Measurements from ENCODE around the gene FAF1. TPM values are rescaled to one million over a fixed set of nuclear protein-coding genes. Genes with fewer than 3 reads are reported as not detected.

The FAF1 gene
- total and polyA plus RNA-seq, 9 of the 15 experiments (the other 6 are each of a cell fraction or from before 2014, with no cell fraction given), result 48.7 to 225 (median 118) TPM

- no peak for TF ChIP-seq PCBP2 (IDR thresholded peaks at IDR 0.05; ENCODE audit: low read depth, low read length, poor library complexity, severe bottlenecking)
- TF ChIP-seq RUNX1 (IDR thresholded peaks at IDR 0.05; ENCODE audit: low read depth), result no peak
- no peak for TF ChIP-seq RAD21 (CRISPR knock-in tag; conservative IDR thresholded peaks at IDR 0.05 in 1 of 2, IDR thresholded peaks at IDR 0.05 in 1 of 2)
Measured at GRCh38 chr1:50989694-50990093, 29.6 kb upstream of the FAF1 start (continued).

- Histone ChIP-seq H2AFZ (ENCODE audit: low read depth, low read length) (no peak overlapping the region), H3K27me3 (ENCODE audit: control insufficient read depth in 2 of 2, insufficient read depth in 2 of 2, low read length in 2 of 2) (no peaks in the 10 kb centered on the region), H3K4me1 (replicated peaks in 1 of 2; ENCODE audit: control insufficient read depth in 2 of 2, insufficient read depth in 2 of 2, low read length in 2 of 2) (peaks cover 0 to 4% of the 10 kb centered on the region in 2 experiments; a peak in 2 of 5 replicates), H3K4me3 (no peak overlapping the region), H3K9ac (ENCODE audit: insufficient read depth in 1 of 2, low read depth in 2 of 2, low read length in 2 of 2) (no peak overlapping the region), H4K20me1 (replicated peaks; ENCODE audit: control insufficient read depth, insufficient read depth, low read length) (no peaks in the 10 kb centered on the region), H3K36me3 (ENCODE audit: control insufficient read depth, insufficient read depth, low read length) (no peaks in the 10 kb centered on the region), H3K79me2 (ENCODE audit: control insufficient read depth, insufficient read depth, low read length) (peaks cover 7% of the 10 kb centered on the region), H3K9me3 (replicated peaks; ENCODE audit: control insufficient read depth, insufficient read depth, low read depth, low read length) (no peaks in the 10 kb centered on the region), H3K27ac (ENCODE audit: extremely low read depth, low read depth, low read length) (no peak overlapping the region), H3K9me1 (ENCODE audit: control insufficient read depth, insufficient read depth, low read length) (no peaks in the 10 kb centered on the region), H3K4me2 (ENCODE audit: insufficient read depth, low read length) (no peak overlapping the region)
- ChIA-PET POLR2A (interaction anchor here (0.7 to 1.8 kb wide), 2 partner anchors 8 to 296 kb away, joined by 3 to 6 read pairs; no protein-coding TSS in a partner anchor), CTCF (ENCODE audit: low intra/inter-chr PET ratio) (interaction anchor here (0.7 kb wide), 1 partner anchor 309 kb away, joined by 3 read pairs; no protein-coding TSS in a partner anchor)
- DNase-seq (ENCODE audit: extremely low read depth in 1 of 4, low spot score in 3 of 4), result no peak
- intact Hi-C loops (cut with micrococcal nuclease), result no loop called here
- peak; percentile 18; the same call in 1 of the 3 replicates for ATAC-seq
- no TSS peak for BruUV-seq (replicated peaks)
- WGBS (ENCODE audit: insufficient coverage, low coverage, missing lambda C conversion rate), result 69% methylated on average over 4 of the region's 4 CpGs
- TF ChIP-seq CTCF (IDR thresholded peaks at IDR 0.05 in 2 of 3, conservative IDR thresholded peaks at IDR 0.05 in 1 of 3; ENCODE audit: insufficient read depth in 2 of 3, low read depth in 1 of 3, low read length in 3 of 3) (0 out of 6 replicates have a peak, but pooled peaks of 1 of the 3 experiments have one; percentile 15), TCF7 (IDR thresholded peaks at IDR 0.05; ENCODE audit: borderline replicate concordance) (no peak)
- no peak for FAIRE-seq
- in situ Hi-C loops (cut with MboI), result no loop called here
Measured at GRCh38 chr1:50986653-50987052, 26.6 kb upstream of the FAF1 start.

Measured in K562 (cell line).